Erythroblast (primary cell): ENCODE results near the gene RYR2.

Experiments
- GATA1 ChIP-seq: IDR thresholded peaks from 2 replicates; pipeline ENCODE4 v1.6.1; 2011; ENCODE audit warnings: low read depth, mild to moderate bottlenecking, control low read depth, low read length, moderate library complexity
- POLR2A ChIP-seq: IDR thresholded peaks from 2 replicates; pipeline ENCODE4 v1.6.1; 2011; ENCODE audit warnings: mild to moderate bottlenecking, low read length

GRCh38 chr1:237700181-237700580 is 658.2 kb downstream of the RYR2 start:
- TF ChIP-seq POLR2A (no peak), GATA1 (no peak)
